Gastrocnemius medialis (tissue), 4 donors: ENCODE data around the gene ACACA. TPM values are rescaled to one million over a fixed set of nuclear protein-coding genes. Genes with fewer than 3 reads are reported as not detected.

ENCODE experiments used
- ATAC-seq, 2 donors: fragments of 150-250 bp; one replicate each; pipeline ENCODE4 v1.9.1; 2016
- DNase-seq, 2 donors: peaks; one replicate each; pipeline ENCODE4 v3.0.0-alpha.2; 2019
- H3K27ac ChIP-seq, 4 donors: fragments of 200-600 bp; sonication (generic); 1 replicate in 1 of 4; 2 replicates in 3 of 4; pipeline ENCODE4 v1.5.1; 2016 to 2018; ENCODE audit warnings: mild to moderate bottlenecking in 2 of 4, moderate library complexity in 1 of 4
- H3K27me3 ChIP-seq, 3 donors: fragments of 200-600 bp; sonication (generic) in 2 of 3; 1 replicate in 1 of 3; 2 replicates in 2 of 3; pipeline versions ENCODE4 v1.5.1 to v1.6.0; 2016 to 2019; ENCODE audit warnings: mild to moderate bottlenecking in 1 of 3, moderate library complexity in 1 of 3
- H3K36me3 ChIP-seq, 2 donors: fragments of 200-600 bp; sonication (generic) in 1 of 2; one replicate each; pipeline ENCODE4 v1.5.1; 2017 to 2018
- H3K4me1 ChIP-seq, 2 donors: fragments of 200-600 bp; sonication (generic) in 1 of 2; one replicate each; pipeline ENCODE4 v1.5.1; 2016 to 2017; ENCODE audit warnings: mild to moderate bottlenecking in 2 of 2
- H3K4me3 ChIP-seq, 4 donors: fragments of 200-600 bp; sonication (generic) in 3 of 4; 1 replicate in 1 of 4; 2 replicates in 3 of 4; pipeline ENCODE4 v1.5.1; 2016 to 2019; ENCODE audit warnings: mild to moderate bottlenecking in 2 of 4
- H3K9me3 ChIP-seq, 3 donors: fragments of 200-600 bp; sonication (generic) in 2 of 3; 1 replicate in 1 of 3; 2 replicates in 2 of 3; pipeline ENCODE4 v1.5.1; 2016 to 2019
- POLR2A ChIP-seq, 2 donors: fragments of 450-650 bp; IDR thresholded peaks; one replicate each; pipeline ENCODE4 v1.6.1; 2017; ENCODE audit warnings: antibody characterized with exemption in 2 of 2, mild to moderate bottlenecking in 2 of 2, moderate library complexity in 2 of 2
- in situ Hi-C, 4 donors: fragments of 200-750 bp; cut with MboI; loops; one replicate each; pipeline versions ENCODE4 v1.15.0 to v1.8.0; 2017; ENCODE audit warnings: low sequenced_read_pairs in 4 of 4
- intact Hi-C: fragments of 100-400 bp; cut with DNase I; formaldehyde crosslinking; loops from one replicate; pipeline ENCODE4 v1.15.1; 2023; ENCODE audit warnings: low total_unique reads
- total RNA-seq, 4 donors: library from RNA; depleted of rRNA; stranded (reverse); fragments of >200 nt; gene quantifications; one replicate each; pipeline versions ENCODE4 v1.1.0 to v1.2.3, GENCODE V29; 2016
- TF ChIP-seq, protein P1 (sequence below), 5 experiments: fragments of 450-650 bp in 3 of 5; fragments of 200-600 bp in 2 of 5; sonication (generic) in 2 of 5; IDR thresholded peaks in 4 of 5; conservative IDR thresholded peaks in 1 of 5; 1 replicate in 4 of 5; 2 replicates in 1 of 5; pipeline ENCODE4 v1.5.1; 2016 to 2019; ENCODE audit warnings: antibody characterized with exemption in 5 of 5, mild to moderate bottlenecking in 3 of 5, moderate library complexity in 3 of 5

The ACACA gene
- total RNA-seq, 4 donors from 2014 or later, result 13.4 to 28.9 (median 18.9) TPM

DNA sequence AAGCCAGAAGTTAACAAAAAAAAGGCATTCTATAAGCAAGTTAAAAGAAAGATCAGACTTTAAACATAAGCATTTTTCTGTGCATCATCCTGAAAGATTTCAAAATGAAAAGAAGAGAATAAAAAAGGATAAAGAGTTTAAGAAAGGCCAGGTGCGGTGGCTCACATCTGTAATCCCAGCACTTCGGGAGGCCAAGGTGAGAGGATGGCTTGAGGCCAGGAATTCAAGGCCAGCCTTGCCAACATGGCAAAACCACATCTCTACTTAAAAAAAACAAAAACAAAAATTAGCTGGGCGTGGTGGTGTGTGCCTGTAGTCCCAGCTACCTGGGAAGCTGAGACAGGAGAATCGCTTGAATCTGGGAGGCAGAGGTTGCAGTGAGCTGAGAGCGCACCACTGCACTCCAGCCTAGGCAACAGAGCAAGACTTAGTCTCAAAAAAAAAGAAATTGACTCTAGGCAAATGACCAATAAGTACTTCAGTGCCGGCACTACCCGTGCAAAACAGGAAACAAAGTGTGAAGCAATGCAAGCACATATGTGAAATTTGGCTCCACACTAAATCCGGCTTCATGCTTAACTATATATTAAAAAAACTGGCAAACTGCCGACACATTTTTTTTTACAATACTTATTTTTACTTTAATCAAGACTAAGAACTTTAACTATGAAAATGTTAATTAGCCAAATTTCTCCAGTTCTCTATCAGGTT lies 114.1 kb downstream of the ACACA start:
- Histone ChIP-seq H3K36me3 (no peaks in the 10 kb centered on the region), H3K4me3 (no peak overlapping the region), H3K27ac (no peak overlapping the region), H3K9me3 (no peaks in the 10 kb centered on the region), H3K4me1 (peaks cover 0 to 20% of the 10 kb centered on the region in 2 donors), H3K27me3 (no peaks in the 10 kb centered on the region)
- intact Hi-C loops, result no loop called here
- in situ Hi-C loops, result no loop called here
- no peak for ATAC-seq
- TF ChIP-seq POLR2A (IDR thresholded peaks at IDR 0.05), result no peak
- TF ChIP-seq, protein P1, sequence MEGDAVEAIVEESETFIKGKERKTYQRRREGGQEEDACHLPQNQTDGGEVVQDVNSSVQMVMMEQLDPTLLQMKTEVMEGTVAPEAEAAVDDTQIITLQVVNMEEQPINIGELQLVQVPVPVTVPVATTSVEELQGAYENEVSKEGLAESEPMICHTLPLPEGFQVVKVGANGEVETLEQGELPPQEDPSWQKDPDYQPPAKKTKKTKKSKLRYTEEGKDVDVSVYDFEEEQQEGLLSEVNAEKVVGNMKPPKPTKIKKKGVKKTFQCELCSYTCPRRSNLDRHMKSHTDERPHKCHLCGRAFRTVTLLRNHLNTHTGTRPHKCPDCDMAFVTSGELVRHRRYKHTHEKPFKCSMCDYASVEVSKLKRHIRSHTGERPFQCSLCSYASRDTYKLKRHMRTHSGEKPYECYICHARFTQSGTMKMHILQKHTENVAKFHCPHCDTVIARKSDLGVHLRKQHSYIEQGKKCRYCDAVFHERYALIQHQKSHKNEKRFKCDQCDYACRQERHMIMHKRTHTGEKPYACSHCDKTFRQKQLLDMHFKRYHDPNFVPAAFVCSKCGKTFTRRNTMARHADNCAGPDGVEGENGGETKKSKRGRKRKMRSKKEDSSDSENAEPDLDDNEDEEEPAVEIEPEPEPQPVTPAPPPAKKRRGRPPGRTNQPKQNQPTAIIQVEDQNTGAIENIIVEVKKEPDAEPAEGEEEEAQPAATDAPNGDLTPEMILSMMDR (IDR thresholded peaks at IDR 0.05 in 4 of 5, conservative IDR thresholded peaks at IDR 0.05 in 1 of 5), result no peak
- DNase-seq, result no peak

DNA sequence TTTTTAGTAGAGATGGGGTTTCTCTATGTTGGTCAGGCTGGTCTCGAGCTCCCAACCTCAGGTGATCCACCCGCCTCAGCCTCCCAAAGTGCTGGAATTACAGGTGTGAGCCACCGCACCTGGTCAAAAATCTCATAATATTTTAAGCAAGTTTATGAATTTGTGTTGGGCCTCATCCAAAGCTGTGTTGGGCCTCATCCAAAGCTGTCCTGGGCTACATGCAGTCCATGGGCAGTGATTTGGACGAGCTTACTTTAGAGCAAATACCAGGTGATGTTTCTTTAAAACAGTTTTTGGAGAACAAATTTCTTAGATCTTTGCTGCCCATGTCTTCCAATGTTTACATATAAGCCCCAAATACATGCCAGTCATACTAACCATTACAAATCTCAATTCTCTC lies 115.3 kb downstream of the ACACA start:
- Histone ChIP-seq H3K4me3 (no peak overlapping the region), H3K4me1 (peaks cover 0 to 20% of the 10 kb centered on the region in 2 donors), H3K36me3 (no peaks in the 10 kb centered on the region), H3K27ac (no peak overlapping the region), H3K27me3 (no peaks in the 10 kb centered on the region), H3K9me3 (no peaks in the 10 kb centered on the region)
- intact Hi-C loops (no loop called here), in situ Hi-C loops (no loop called here)
- ATAC-seq (no peak), DNase-seq (no peak)
- TF ChIP-seq, protein P1 (IDR thresholded peaks at IDR 0.05 in 4 of 5, conservative IDR thresholded peaks at IDR 0.05 in 1 of 5), result no peak
- no peak for TF ChIP-seq POLR2A (IDR thresholded peaks at IDR 0.05)

DNA sequence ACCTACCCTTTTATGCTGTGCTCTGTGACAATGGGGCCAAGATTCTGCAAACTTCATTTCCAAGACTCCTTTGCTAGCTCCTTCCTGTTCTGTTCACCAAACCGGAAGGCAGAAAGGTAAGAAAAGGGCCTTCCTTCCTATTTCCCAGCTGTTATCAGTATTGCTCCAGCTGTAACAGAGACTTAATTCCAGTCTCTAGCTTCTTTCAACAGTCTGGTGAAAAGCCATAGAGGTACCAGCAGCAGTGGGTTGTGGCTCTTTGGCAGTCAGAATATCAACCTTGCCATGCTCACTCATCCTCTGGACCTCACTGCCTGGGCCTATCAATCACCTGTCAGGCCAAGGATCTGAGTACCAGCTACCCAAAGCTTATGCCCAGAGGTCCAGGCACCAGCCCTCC lies 120.2 kb downstream of the ACACA start:
- Histone ChIP-seq H3K27ac (no peak overlapping the region), H3K36me3 (peaks cover 0 to 19% of the 10 kb centered on the region in 2 donors), H3K27me3 (no peaks in the 10 kb centered on the region), H3K4me1 (peaks cover 0 to 5% of the 10 kb centered on the region in 2 donors), H3K9me3 (no peaks in the 10 kb centered on the region), H3K4me3 (no peak overlapping the region)
- in situ Hi-C loops, result no loop called here
- TF ChIP-seq, protein P1 (IDR thresholded peaks at IDR 0.05 in 4 of 5, conservative IDR thresholded peaks at IDR 0.05 in 1 of 5), result no peak
- no peak for TF ChIP-seq POLR2A (IDR thresholded peaks at IDR 0.05)
- DNase-seq, result no peak
- no peak for ATAC-seq
- intact Hi-C loops, result no loop called here

DNA sequence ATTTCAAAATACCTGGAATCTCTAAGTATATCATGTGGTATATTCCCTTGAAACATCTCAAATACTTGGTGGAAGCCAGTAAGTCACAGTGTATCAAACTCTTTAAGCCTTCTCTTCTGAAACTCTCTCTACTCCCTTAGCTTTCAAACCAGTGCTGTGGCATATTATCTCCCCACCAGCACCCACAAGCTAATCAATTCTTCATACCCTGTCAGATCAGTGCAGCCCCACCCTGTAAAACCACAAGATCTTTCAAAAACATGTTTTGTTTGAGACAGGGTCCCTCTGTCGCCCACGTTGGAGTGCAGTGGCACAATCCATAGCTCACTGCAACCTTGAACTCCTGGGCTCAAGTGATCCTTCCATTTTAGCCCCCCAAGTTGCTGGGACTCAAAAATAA lies 122.4 kb downstream of the ACACA start:
- DNase-seq (no peak), ATAC-seq (no peak)
- in situ Hi-C loops (no loop called here), intact Hi-C loops (no loop called here)
- H3K4me3 ChIP-seq, result no peak overlapping the region
- H3K36me3 ChIP-seq, result peaks cover 0 to 19% of the 10 kb centered on the region in 2 donors
- no peaks in the 10 kb centered on the region for H3K27me3 ChIP-seq
- TF ChIP-seq, protein P1 (IDR thresholded peaks at IDR 0.05 in 4 of 5, conservative IDR thresholded peaks at IDR 0.05 in 1 of 5), result no peak
- no peak for TF ChIP-seq POLR2A (IDR thresholded peaks at IDR 0.05)
- H3K27ac ChIP-seq, result no peak overlapping the region
- H3K4me1 ChIP-seq, result no peaks in the 10 kb centered on the region
- H3K9me3 ChIP-seq, result no peaks in the 10 kb centered on the region
